GM12872 (cell line): Measurements from ENCODE around the gene FLYWCH2.

Source experiments
- TF ChIP-seq, protein P1 (sequence below): IDR thresholded peaks from 3 replicates; pipeline ENCODE4 v1.5.1; 2011; ENCODE audit warnings: low read depth, mild to moderate bottlenecking, low read length, moderate library complexity; ENCODE audit not compliant: insufficient read depth

Gene FLYWCH2

DNA sequence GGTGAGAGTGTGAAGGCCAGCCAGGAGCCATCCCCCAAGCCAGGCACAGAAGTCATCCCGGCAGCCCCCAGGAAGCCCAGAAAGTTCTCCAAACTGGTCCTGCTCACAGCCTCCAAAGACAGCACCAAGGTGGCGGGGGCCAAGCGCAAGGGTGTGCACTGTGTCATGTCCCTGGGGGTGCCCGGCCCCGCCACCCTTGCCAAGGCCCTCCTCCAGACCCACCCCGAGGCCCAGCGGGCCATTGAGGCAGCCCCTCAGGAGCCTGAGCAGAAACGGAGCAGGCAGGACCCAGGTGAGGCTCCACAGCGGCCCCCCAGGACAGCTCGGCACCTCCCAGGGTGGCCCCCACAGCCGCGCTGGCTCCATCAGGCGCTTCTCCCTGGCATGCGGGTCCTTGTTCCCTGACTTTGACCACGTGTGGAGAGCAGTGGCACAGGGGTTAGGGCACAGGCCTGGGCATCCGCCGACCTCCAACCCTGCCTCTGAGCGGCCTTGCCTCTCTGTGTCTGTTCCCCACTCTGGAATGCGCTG lies 13.5 kb downstream of the FLYWCH2 start:
- TF ChIP-seq, protein P1, sequence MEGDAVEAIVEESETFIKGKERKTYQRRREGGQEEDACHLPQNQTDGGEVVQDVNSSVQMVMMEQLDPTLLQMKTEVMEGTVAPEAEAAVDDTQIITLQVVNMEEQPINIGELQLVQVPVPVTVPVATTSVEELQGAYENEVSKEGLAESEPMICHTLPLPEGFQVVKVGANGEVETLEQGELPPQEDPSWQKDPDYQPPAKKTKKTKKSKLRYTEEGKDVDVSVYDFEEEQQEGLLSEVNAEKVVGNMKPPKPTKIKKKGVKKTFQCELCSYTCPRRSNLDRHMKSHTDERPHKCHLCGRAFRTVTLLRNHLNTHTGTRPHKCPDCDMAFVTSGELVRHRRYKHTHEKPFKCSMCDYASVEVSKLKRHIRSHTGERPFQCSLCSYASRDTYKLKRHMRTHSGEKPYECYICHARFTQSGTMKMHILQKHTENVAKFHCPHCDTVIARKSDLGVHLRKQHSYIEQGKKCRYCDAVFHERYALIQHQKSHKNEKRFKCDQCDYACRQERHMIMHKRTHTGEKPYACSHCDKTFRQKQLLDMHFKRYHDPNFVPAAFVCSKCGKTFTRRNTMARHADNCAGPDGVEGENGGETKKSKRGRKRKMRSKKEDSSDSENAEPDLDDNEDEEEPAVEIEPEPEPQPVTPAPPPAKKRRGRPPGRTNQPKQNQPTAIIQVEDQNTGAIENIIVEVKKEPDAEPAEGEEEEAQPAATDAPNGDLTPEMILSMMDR, result no peak

DNA sequence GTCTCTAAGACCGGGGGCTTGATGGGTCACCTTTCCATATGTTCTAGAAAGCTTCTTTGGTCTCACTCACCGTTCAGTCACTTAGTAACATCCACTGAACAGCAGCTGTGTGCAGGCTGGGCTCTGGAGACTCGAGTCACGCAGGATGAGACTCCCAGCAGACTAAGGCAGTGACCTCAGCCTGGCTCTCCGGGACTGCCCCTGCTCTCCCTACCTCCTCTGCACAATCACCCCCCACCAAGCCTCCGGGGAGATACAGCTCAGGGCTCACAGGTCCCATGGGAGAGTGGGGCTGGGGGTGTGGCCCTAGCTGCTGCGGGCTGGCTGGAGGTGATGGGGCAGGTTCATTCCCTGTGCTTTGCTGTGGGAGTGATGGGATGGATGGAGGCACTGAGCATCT lies 14.1 kb downstream of the FLYWCH2 start:
- TF ChIP-seq, protein P1, result no peak

DNA sequence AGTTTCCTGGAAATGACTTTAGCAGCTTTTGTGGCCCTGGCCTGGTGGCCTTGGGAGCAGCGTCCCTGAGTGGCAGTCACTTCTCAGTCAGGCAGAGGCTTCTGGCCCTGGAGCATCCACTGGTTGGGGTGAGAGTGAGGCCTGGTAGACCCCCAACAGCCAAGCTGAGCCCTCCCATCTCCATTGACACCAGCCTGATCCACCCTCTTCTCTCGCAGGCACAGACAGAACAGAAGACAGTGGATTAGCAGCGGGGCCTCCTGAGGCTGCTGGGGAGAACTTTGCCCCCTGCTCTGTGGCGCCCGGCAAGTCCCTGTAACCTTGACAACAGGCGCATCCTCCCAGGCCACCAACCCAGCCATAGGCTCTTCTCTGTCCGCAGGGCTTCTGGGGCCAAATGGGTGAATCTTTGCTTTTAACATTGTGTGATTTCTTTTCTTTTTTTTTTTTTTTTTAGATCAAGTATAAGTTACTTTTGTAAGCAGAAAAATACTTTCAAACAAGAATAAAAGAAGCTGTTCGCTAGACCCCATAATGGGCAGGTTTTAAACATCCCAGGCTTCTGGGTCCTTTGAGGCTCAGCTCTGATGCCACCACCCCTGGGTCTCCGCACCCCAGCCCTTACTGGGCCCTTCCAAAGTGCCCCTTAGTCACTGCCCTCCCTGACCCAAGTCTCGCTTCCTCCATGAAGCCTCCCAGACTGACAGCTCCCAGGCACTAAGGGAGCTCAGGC lies 16.0 kb downstream of the FLYWCH2 start:
- TF ChIP-seq, protein P1, result no peak

- TF ChIP-seq, protein P1, result no peak
These were observed 16.6 kb downstream of the FLYWCH2 start for GRCh38 chr16:2899564-2900072.

DNA sequence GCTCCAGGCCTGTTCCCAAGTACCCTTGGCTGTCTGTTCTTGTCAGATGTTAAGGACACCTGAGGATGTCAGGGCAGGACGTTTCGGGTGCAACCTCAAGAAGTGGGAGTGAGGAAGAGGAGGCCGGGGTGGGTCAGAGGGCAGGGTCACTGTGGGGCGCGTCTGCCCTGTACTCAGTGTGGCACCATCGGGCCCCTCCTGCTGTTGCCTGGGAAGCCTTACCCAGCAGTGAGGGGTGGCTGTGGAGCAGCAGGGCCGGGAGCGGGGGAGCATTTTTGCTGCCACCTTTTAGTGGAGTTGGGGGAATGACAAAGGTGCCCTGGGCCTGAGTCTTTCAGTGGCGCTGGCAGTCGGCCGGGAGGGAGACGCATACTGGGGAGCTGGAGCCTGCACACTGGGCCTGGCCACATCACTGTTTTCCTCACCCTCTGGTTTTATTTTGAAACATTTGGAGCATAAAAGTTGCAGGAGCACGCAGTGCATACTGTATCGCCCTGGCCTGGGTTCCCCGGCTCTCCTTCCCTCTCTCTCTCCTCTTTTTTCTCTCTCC lies 17.6 kb downstream of the FLYWCH2 start:
- TF ChIP-seq, protein P1, result no peak

DNA sequence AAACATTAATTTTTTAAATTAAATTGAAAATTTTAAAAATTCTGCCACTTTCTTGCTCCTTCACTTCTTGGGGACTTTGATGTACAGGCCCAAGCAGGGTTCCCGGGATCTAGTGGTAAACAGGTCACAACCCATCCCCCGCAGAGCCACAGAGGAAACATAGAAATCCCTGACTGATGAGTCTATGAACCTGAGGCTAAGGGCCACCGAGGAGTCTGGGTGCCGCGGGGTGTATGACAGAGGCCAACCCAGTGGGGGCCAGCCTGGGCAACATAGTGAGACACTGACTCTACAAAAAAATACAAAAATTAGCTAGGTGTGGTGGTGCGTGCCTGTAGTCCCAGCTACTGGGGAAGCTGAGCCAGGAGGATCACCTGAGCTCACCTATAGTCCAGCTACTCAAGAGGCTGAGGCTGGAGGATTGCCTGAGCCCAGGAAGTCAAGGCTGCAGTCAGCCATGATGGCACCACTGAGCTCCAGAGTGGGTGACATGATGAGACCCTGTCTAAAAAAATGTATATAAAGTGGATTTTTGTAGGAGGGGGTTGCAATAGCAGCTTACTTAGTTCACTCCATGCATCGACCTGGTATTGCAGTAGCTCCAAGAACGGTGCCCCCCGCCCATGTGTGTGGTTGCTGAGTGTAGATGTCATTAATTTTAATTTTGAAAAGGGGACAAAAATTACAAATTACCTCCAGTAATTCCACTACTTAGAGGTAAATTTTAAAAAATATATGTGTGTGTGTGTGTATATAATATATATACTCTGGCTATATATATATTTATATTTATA lies 19.5 kb downstream of the FLYWCH2 start:
- TF ChIP-seq, protein P1, result no peak
